Measurements from ENCODE around the gene ABCA8.

The ABCA8 gene

DNA sequence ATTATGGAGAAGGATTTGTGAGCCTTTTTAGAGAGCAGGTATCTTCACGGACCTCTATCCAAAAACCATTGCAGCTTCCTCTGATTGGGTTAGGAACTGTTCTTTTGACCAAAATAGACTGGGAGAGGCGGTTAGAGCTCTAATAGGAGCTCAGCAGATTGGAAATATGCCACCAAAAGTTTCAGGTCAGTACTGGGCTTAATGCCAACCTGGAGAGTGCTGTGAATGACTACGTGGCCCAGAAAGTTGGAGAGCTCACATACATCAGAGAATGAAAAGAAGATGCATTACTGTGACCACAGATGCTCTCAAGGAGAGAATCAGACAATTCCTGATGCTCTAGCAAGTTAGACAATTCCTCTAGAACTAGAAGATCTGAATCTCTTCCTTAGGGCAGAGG lies 86.5 kb downstream of the ABCA8 start:
- no peak overlapping the region for H3K4me3 ChIP-seq (ENCODE audit: low read length)
- DNase-seq (ENCODE audit: low read depth) = no peak
- no peak for TF ChIP-seq CTCF (IDR thresholded peaks at IDR 0.05; ENCODE audit: insufficient read depth, low read depth, low read length, missing control alignments)

DNA sequence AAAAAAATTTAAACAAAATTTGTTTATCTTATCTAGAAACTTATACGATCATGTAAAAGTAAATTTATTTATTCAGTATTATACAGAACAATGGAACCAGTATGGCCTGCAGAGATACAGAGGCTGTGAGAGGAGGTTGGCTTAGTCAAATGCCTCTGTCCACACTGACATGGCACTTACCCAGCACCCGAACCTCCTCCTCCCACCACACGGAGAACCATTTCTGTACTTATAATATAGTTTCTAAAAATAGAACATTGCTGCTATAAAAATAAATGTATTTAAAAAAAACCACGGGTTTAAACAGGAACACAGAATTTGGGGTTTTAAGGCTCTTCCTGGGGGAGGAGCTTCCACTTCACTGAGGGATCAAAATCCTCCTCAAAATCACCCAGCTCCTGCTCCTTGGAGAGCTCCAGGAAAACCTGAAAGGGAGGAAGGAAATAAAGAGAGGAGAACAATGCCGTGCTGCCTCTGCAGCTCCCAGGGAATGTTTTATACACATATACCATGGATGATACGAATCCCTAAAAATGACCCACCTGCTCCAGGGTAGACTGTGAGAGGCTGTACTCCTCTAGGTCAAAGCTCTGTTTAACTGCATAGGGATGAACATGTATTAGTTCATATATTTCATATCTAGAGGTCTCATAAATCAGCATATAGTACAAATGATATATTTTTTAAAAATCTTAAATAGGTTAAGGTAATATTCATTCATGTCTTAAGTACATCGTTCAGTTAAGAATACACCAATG lies 87.3 kb downstream of the ABCA8 start:
- no peak overlapping the region for H3K4me3 ChIP-seq (ENCODE audit: low read length)
- TF ChIP-seq CTCF (IDR thresholded peaks at IDR 0.05; ENCODE audit: insufficient read depth, low read depth, low read length, missing control alignments) = no peak
- DNase-seq (ENCODE audit: low read depth) = no peak

GRCh38 chr17:68865584-68865983 lies 89.6 kb downstream of the ABCA8 start:
- no peak for DNase-seq (ENCODE audit: low read depth)
- H3K4me3 ChIP-seq (ENCODE audit: low read length) = no peak overlapping the region
- no peak for TF ChIP-seq CTCF (IDR thresholded peaks at IDR 0.05; ENCODE audit: insufficient read depth, low read depth, low read length, missing control alignments)

DNA sequence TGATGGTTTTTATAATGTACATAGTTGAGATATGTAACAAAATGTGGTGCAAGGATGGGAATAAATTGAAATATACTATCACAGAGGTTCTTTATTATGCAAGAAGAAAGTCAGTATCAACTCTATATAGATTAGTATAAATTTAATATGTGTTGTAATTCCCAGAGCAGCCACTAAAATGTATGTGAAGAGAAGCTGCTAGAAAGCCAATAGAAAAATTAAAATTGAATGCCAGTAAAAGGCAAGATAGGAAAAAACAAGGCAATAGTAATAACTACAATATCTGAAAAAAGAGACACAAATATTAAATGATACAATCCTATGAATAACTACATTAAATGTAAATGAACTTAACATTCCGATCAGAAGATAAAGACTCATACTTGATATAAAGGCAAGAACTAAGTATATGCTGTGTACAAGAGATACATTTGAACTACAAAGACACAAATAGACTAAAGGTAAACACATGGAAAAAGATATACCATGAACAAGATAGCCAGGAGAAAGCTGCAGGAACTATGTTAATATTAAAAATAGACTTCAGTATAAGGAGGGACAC lies 92.0 kb downstream of the ABCA8 start:
- no peak for DNase-seq (ENCODE audit: low read depth)
- TF ChIP-seq CTCF (IDR thresholded peaks at IDR 0.05; ENCODE audit: insufficient read depth, low read depth, low read length, missing control alignments) = peak; percentile 3
- H3K4me3 ChIP-seq (ENCODE audit: low read length) = no peak overlapping the region

- no peak for TF ChIP-seq CTCF (IDR thresholded peaks at IDR 0.05; ENCODE audit: insufficient read depth, low read depth, low read length, missing control alignments)
- DNase-seq (ENCODE audit: low read depth) = peak; percentile 5
- no peak overlapping the region for H3K4me3 ChIP-seq (ENCODE audit: low read length)
Observed at GRCh38 chr17:68861602-68862001, 93.6 kb downstream of the ABCA8 start.

DNA sequence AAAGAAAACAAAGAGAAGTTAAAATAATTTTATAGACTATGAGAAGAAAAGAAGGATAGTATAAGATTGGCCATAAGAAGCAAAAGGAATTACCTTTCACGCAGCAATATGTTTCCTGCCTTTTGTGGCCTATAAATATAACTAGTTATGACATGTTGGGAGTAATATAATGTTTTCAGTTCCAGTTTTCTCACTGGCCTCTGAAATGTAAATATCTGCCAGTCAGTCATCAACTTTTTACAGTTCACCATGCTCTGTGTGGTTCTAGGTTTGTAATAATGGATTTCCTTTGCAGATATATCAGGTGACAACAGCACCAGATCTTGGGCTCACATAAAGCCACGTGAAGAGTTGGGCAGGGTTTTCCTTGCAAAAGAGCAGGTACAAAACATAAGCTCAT lies 94.3 kb downstream of the ABCA8 start:
- no peak for DNase-seq (ENCODE audit: low read depth)
- TF ChIP-seq CTCF (IDR thresholded peaks at IDR 0.05; ENCODE audit: insufficient read depth, low read depth, low read length, missing control alignments) = no peak
- no peak overlapping the region for H3K4me3 ChIP-seq (ENCODE audit: low read length)

DNA sequence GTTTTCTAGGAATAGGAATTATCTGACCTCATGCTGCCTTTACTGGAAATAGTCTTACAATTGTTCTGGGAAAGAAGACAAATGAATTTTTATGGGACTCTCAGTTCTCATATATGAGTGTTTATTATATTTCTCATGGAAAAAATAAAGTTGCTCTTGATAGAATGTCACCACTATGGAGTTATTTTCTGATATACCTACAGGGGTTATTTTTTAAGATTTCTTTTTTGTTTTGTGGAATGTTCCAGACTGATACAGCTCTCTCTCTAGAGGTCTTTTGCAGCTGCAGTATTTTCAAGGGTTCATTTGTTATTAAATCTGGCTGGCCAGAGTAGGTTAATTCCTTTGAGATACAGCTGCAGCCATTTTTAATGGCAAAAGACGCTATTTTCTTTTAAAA lies 100.7 kb downstream of the ABCA8 start:
- no peak for DNase-seq (ENCODE audit: low read depth)
- H3K4me3 ChIP-seq (ENCODE audit: low read length) = no peak overlapping the region
- TF ChIP-seq CTCF (IDR thresholded peaks at IDR 0.05; ENCODE audit: insufficient read depth, low read depth, low read length, missing control alignments) = no peak
